Measurements from ENCODE around the gene CD207. TPM values are rescaled to one million over a fixed set of nuclear protein-coding genes. Genes with fewer than 3 reads are reported as not detected.

CD207 gene
- total RNA-seq, 1 experiment from 2014 or later, result not detected

- CTCF ChIA-PET, result no interaction called here
- no peak for DNase-seq
- Mint-ChIP-seq H3K27ac (ENCODE audit: unreplicated experiment) (no peak overlapping the region), H3K4me3 (ENCODE audit: low read depth, unreplicated experiment) (no peak overlapping the region), H3K27me3 (ENCODE audit: unreplicated experiment) (peaks cover 90% of the 10 kb centered on the region), H3K4me1 (ENCODE audit: low read depth, unreplicated experiment) (no peaks in the 10 kb centered on the region), H3K9me3 (ENCODE audit: low read depth, unreplicated experiment) (no peaks in the 10 kb centered on the region), H3K36me3 (ENCODE audit: insufficient read depth, unreplicated experiment) (no peaks in the 10 kb centered on the region)
- BruUV-seq (replicated peaks), result no TSS peak
- intact Hi-C loops (cut with micrococcal nuclease; ENCODE audit: unreplicated experiment), result no loop called here
- TF ChIP-seq, protein P1, sequence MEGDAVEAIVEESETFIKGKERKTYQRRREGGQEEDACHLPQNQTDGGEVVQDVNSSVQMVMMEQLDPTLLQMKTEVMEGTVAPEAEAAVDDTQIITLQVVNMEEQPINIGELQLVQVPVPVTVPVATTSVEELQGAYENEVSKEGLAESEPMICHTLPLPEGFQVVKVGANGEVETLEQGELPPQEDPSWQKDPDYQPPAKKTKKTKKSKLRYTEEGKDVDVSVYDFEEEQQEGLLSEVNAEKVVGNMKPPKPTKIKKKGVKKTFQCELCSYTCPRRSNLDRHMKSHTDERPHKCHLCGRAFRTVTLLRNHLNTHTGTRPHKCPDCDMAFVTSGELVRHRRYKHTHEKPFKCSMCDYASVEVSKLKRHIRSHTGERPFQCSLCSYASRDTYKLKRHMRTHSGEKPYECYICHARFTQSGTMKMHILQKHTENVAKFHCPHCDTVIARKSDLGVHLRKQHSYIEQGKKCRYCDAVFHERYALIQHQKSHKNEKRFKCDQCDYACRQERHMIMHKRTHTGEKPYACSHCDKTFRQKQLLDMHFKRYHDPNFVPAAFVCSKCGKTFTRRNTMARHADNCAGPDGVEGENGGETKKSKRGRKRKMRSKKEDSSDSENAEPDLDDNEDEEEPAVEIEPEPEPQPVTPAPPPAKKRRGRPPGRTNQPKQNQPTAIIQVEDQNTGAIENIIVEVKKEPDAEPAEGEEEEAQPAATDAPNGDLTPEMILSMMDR (IDR thresholded peaks at IDR 0.05; ENCODE audit: unreplicated experiment), result no peak
Measured at GRCh38 chr2:70837980-70838925, 2.6 kb upstream of the CD207 start.

DNA sequence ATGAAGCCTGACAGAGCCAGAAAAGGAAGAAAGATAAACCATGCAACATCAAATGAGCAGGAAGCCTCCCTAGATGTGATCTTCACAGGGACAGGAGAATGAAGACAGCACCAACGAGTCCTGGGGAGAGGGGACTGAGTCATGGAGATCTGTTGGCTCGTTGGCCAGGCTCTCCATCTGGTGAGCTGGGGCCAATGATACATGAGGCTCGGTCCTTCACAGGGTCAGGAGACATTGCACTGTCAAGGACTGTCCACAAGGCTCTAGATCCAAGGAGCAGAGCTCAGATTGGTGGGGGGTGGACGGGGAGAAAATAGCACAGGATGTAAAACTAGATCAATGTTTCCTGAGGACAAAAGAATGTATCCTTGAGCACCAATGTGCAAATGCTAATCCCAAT lies 735 bp downstream of the CD207 start:
- CTCF ChIA-PET, result no interaction called here
- Mint-ChIP-seq H3K4me3 (ENCODE audit: low read depth, unreplicated experiment) (no peak overlapping the region), H3K27me3 (ENCODE audit: unreplicated experiment) (peaks cover 98% of the 10 kb centered on the region), H3K9me3 (ENCODE audit: low read depth, unreplicated experiment) (no peaks in the 10 kb centered on the region), H3K27ac (ENCODE audit: unreplicated experiment) (no peak overlapping the region), H3K4me1 (ENCODE audit: low read depth, unreplicated experiment) (no peaks in the 10 kb centered on the region), H3K36me3 (ENCODE audit: insufficient read depth, unreplicated experiment) (no peaks in the 10 kb centered on the region)
- no peak for DNase-seq
- BruUV-seq (replicated peaks), result no TSS peak
- intact Hi-C loops (cut with micrococcal nuclease; ENCODE audit: unreplicated experiment), result no loop called here
- TF ChIP-seq, protein P1 (IDR thresholded peaks at IDR 0.05; ENCODE audit: unreplicated experiment), result no peak

GRCh38 chr2:70834106-70834505 lies 1.5 kb downstream of the CD207 start:
- no peaks in the 10 kb centered on the region for H3K4me1 Mint-ChIP-seq (ENCODE audit: low read depth, unreplicated experiment)
- intact Hi-C loops (cut with micrococcal nuclease; ENCODE audit: unreplicated experiment), result no loop called here
- TF ChIP-seq, protein P1 (IDR thresholded peaks at IDR 0.05; ENCODE audit: unreplicated experiment), result no peak
- no peak overlapping the region for H3K4me3 Mint-ChIP-seq (ENCODE audit: low read depth, unreplicated experiment)
- no peak overlapping the region for H3K27ac Mint-ChIP-seq (ENCODE audit: unreplicated experiment)
- CTCF ChIA-PET, result no interaction called here
- no TSS peak for BruUV-seq (replicated peaks)
- no peaks in the 10 kb centered on the region for H3K36me3 Mint-ChIP-seq (ENCODE audit: insufficient read depth, unreplicated experiment)
- peaks cover 98% of the 10 kb centered on the region for H3K27me3 Mint-ChIP-seq (ENCODE audit: unreplicated experiment)
- no peaks in the 10 kb centered on the region for H3K9me3 Mint-ChIP-seq (ENCODE audit: low read depth, unreplicated experiment)
- DNase-seq, result no peak

DNA sequence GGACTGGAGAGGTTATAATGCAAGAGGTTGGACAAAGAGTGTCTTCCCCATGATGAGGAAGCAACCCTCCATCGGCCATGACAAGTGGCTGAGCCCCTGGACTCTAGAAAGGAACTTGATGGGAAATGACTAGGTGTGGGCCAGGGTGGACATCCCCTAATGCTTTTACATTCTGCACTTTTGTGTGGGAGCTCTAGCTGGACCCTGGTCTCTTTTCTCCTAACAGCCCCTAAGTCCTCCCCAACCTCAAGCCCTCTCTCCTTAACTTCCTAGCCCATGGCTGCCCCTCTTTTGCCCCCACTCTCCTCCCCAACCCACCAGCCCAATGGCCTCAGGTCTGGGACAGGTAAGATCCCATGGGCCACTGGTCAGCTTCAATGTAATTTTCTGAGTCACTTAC lies 2.4 kb downstream of the CD207 start:
- H3K27me3 Mint-ChIP-seq (ENCODE audit: unreplicated experiment), result peaks cover 98% of the 10 kb centered on the region
- no peaks in the 10 kb centered on the region for H3K4me1 Mint-ChIP-seq (ENCODE audit: low read depth, unreplicated experiment)
- H3K27ac Mint-ChIP-seq (ENCODE audit: unreplicated experiment), result no peak overlapping the region
- intact Hi-C loops (cut with micrococcal nuclease; ENCODE audit: unreplicated experiment), result no loop called here
- TF ChIP-seq, protein P1 (IDR thresholded peaks at IDR 0.05; ENCODE audit: unreplicated experiment), result no peak
- BruUV-seq (replicated peaks), result no TSS peak
- DNase-seq, result no peak
- no peaks in the 10 kb centered on the region for H3K36me3 Mint-ChIP-seq (ENCODE audit: insufficient read depth, unreplicated experiment)
- no peak overlapping the region for H3K4me3 Mint-ChIP-seq (ENCODE audit: low read depth, unreplicated experiment)
- no peaks in the 10 kb centered on the region for H3K9me3 Mint-ChIP-seq (ENCODE audit: low read depth, unreplicated experiment)
- CTCF ChIA-PET, result no interaction called here

Data from Calu3 (cell line).